ENCODE measurements around the gene OSBPL5. TPM values are rescaled to one million over a fixed set of nuclear protein-coding genes. Genes with fewer than 3 reads are reported as not detected.

The OSBPL5 gene
- polyA plus RNA-seq, 3 donors = 3.1 to 30.3 (median 6.8) TPM

GRCh38 chr11:3123305-3123704, 41.8 kb downstream of the OSBPL5 start:
- Mint-ChIP-seq H3K36me3 (peaks cover 54 to 94% of the 10 kb centered on the region in 2 donors), H3K27ac (no peak overlapping the region), H3K4me3 (no peak overlapping the region), H3K27me3 (ENCODE audit: low read depth in 3 of 3) (peaks cover 0 to 5% (median 4%) of the 10 kb centered on the region in 3 donors), H3K9me3 (peaks cover 0 to 5% (median 0%) of the 10 kb centered on the region in 7 donors), H3K4me1 (peaks cover 25% of the 10 kb centered on the region)
- Histone ChIP-seq H3K36me3 (replicated peaks in 1 of 2; ENCODE audit: control insufficient read depth in 1 of 2, insufficient read depth in 2 of 2, low read length in 2 of 2) (peaks cover 44 to 82% of the 10 kb centered on the region in 2 donors), H3K9ac (ENCODE audit: insufficient read depth, low read length, poor library complexity, severe bottlenecking) (no peak overlapping the region), H3K4me3 (replicated peaks in 1 of 3; ENCODE audit: low read depth in 2 of 3, low read length in 3 of 3) (no peak overlapping the region), H3K9me3 (replicated peaks in 1 of 2; ENCODE audit: control insufficient read depth in 1 of 2, insufficient read depth in 1 of 2, low read length in 2 of 2) (no peaks in the 10 kb centered on the region), H3K4me2 (replicated peaks; ENCODE audit: extremely low read depth, low read length, poor library complexity, severe bottlenecking) (no peak overlapping the region), H2AFZ (ENCODE audit: insufficient read depth, low read depth, low read length, poor library complexity, severe bottlenecking) (no peak overlapping the region), H3K27ac (ENCODE audit: low read depth in 1 of 2, low read length in 2 of 2) (no peak overlapping the region), H3K4me1 (ENCODE audit: control insufficient read depth in 1 of 2, insufficient read depth in 2 of 2, low read length in 2 of 2) (peaks cover 20 to 29% of the 10 kb centered on the region in 2 donors), H4K20me1 (ENCODE audit: insufficient read depth, low read length) (peaks cover 38% of the 10 kb centered on the region), H3K79me2 (ENCODE audit: insufficient read depth, low read length) (no peaks in the 10 kb centered on the region), H3K27me3 (ENCODE audit: control insufficient read depth in 2 of 2, insufficient read depth in 2 of 2, low read length in 2 of 2) (no peaks in the 10 kb centered on the region)
- WGBS (ENCODE audit: insufficient coverage) = 95% methylated on average over 18 of the region's 19 CpGs
- TF ChIP-seq CTCF (IDR thresholded peaks at IDR 0.05) = no peak
- intact Hi-C loops (cut with micrococcal nuclease) = no loop called here
- DNase-seq = no peak

- peaks cover 0 to 5% (median 0%) of the 10 kb centered on the region in 7 donors for H3K9me3 Mint-ChIP-seq
- WGBS (ENCODE audit: insufficient coverage) = 97% methylated on average over 10 of the region's 13 CpGs
- no peak for DNase-seq
- no peak overlapping the region for H3K27ac Mint-ChIP-seq
- Histone ChIP-seq H3K27ac (ENCODE audit: low read depth in 1 of 2, low read length in 2 of 2) (no peak overlapping the region), H3K79me2 (ENCODE audit: insufficient read depth, low read length) (no peaks in the 10 kb centered on the region), H3K36me3 (replicated peaks in 1 of 2; ENCODE audit: control insufficient read depth in 1 of 2, insufficient read depth in 2 of 2, low read length in 2 of 2) (peaks cover 48 to 82% of the 10 kb centered on the region in 2 donors), H3K27me3 (ENCODE audit: control insufficient read depth in 2 of 2, insufficient read depth in 2 of 2, low read length in 2 of 2) (no peaks in the 10 kb centered on the region), H3K4me1 (ENCODE audit: control insufficient read depth in 1 of 2, insufficient read depth in 2 of 2, low read length in 2 of 2) (peaks cover 20 to 29% of the 10 kb centered on the region in 2 donors), H3K4me3 (replicated peaks in 1 of 3; ENCODE audit: low read depth in 2 of 3, low read length in 3 of 3) (no peak overlapping the region), H3K9me3 (replicated peaks in 1 of 2; ENCODE audit: control insufficient read depth in 1 of 2, insufficient read depth in 1 of 2, low read length in 2 of 2) (no peaks in the 10 kb centered on the region), H3K4me2 (replicated peaks; ENCODE audit: extremely low read depth, low read length, poor library complexity, severe bottlenecking) (no peak overlapping the region), H2AFZ (ENCODE audit: insufficient read depth, low read depth, low read length, poor library complexity, severe bottlenecking) (no peak overlapping the region), H4K20me1 (ENCODE audit: insufficient read depth, low read length) (peaks cover 33% of the 10 kb centered on the region), H3K9ac (ENCODE audit: insufficient read depth, low read length, poor library complexity, severe bottlenecking) (no peak overlapping the region)
- peaks cover 25% of the 10 kb centered on the region for H3K4me1 Mint-ChIP-seq
- intact Hi-C loops (cut with micrococcal nuclease) = no loop called here
- H3K27me3 Mint-ChIP-seq (ENCODE audit: low read depth in 3 of 3) = peaks cover 0 to 4% (median 2%) of the 10 kb centered on the region in 3 donors
- TF ChIP-seq CTCF (IDR thresholded peaks at IDR 0.05) = no peak
- peaks cover 59 to 94% of the 10 kb centered on the region in 2 donors for H3K36me3 Mint-ChIP-seq
- no peak overlapping the region for H3K4me3 Mint-ChIP-seq
Measured at GRCh38 chr11:3122775-3123201, 42.3 kb downstream of the OSBPL5 start.
